IMR-90 (cell line): ENCODE measurements around the gene TK1.

Source experiments
- MXI1 ChIP-seq: IDR thresholded peaks from 2 replicates; pipeline ENCODE4 v1.6.1; 2012; ENCODE audit warnings: low read depth, mild to moderate bottlenecking, low read length, moderate library complexity, borderline replicate concordance
- POLR2A ChIP-seq: IDR thresholded peaks from 2 replicates; pipeline ENCODE4 v1.6.1; 2012; ENCODE audit warnings: mild to moderate bottlenecking, low read depth, low read length
- RCOR1 ChIP-seq: IDR thresholded peaks from 2 replicates; pipeline ENCODE4 v1.6.1; 2012; ENCODE audit warnings: mild to moderate bottlenecking, low read length, improper control_type of control experiment; ENCODE audit not compliant: insufficient replicate concordance
- RFX5 ChIP-seq: IDR thresholded peaks from 2 replicates; pipeline ENCODE4 v1.8.0; 2012; ENCODE audit warnings: low read depth, mild to moderate bottlenecking, low read length, moderate library complexity
- TF ChIP-seq, protein P1 (sequence below): conservative IDR thresholded peaks from 2 replicates; pipeline ENCODE4 v1.5.1; 2012; ENCODE audit warnings: mild to moderate bottlenecking, low read depth, low read length, improper control_type of control experiment

DNA sequence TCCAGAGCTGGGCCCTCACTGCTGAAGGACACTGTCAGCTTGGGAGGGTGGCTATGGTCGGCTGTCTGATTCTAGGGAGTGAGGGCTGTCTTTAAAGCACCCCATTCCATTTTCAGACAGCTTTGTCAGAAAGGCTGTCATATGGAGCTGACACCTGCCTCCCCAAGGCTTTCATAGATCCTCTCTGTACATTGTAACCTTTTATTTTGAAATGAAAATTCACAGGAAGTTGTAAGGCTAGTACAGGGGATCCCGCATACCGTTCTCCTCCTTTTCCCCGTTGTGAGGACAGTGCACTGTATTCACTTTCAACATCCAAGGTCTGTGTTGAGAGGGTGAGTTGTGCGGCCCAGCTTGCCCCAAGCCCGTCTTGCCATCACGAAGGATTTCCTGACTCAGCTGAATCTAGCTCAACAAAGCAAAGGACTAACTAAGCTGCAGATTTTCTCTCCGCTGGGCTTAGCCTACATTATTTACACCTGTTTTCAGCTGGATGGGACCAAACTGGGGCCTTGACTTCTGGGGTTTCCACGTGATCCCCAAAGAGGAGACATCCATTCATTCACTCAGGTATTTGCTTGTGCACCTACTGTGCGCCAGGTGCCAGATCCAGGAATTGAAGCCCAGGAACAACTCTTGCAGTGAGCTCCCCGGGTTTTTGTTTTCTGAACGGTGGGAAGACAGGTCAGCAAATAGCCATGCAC is 39.4 kb upstream of the TK1 start:
- no peak for TF ChIP-seq POLR2A
- no peak for TF ChIP-seq MXI1
- TF ChIP-seq RFX5: no peak
- TF ChIP-seq, protein P1, sequence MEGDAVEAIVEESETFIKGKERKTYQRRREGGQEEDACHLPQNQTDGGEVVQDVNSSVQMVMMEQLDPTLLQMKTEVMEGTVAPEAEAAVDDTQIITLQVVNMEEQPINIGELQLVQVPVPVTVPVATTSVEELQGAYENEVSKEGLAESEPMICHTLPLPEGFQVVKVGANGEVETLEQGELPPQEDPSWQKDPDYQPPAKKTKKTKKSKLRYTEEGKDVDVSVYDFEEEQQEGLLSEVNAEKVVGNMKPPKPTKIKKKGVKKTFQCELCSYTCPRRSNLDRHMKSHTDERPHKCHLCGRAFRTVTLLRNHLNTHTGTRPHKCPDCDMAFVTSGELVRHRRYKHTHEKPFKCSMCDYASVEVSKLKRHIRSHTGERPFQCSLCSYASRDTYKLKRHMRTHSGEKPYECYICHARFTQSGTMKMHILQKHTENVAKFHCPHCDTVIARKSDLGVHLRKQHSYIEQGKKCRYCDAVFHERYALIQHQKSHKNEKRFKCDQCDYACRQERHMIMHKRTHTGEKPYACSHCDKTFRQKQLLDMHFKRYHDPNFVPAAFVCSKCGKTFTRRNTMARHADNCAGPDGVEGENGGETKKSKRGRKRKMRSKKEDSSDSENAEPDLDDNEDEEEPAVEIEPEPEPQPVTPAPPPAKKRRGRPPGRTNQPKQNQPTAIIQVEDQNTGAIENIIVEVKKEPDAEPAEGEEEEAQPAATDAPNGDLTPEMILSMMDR: no peak
- no peak for TF ChIP-seq RCOR1
